ENCODE results near the gene PRPF40B.

The PRPF40B gene

DNA sequence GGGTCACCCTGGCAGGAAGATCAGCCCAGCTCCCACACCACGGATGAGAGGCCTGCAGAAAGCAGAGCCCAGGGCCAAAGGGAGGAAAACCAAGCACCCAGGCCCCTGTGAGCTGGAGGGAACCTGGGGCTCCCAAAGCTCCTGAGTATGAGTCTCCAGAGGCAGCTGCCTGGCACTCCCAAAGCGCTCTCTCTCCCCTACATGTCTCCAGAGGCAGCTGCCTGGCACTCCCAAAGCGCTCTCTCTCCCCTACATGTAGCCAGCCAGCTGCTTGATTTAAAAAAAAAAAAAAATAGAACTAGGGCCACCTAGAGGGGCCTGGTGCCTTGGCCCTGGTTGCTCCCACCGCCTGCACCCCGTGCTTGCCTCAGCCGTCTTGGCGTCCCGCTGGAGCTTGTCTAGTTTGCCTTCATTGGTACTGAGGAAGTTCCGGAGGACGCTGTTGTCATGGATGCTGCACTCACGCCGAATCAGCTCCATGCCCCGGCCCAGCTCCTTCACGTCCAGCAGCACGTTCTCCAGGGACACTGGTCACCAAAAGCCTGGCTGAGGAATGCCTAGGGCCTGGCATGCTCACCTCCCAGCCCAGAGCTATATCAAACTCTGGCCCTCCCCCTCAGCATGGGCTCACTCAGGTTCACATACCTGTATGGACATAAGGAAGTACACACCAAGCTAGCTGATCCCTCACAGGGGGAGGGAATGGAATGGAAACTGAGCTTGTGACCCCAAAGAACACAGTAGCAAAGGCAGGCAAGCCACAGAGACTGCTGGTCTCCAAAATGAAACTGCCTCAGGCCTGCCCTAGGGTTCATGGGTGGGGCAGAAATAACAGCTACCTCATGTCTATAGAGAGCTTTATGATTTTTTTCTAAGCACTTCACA lies 24.7 kb downstream of the PRPF40B start:
- no peak for DNase-seq (ENCODE audit: low read depth)
- no peak overlapping the region for H3K4me3 ChIP-seq (ENCODE audit: control insufficient read depth, low read depth, low read length)
- TF ChIP-seq CTCF (conservative IDR thresholded peaks at IDR 0.05; ENCODE audit: control insufficient read depth, insufficient read depth, low read depth, low read length): no peak

DNA sequence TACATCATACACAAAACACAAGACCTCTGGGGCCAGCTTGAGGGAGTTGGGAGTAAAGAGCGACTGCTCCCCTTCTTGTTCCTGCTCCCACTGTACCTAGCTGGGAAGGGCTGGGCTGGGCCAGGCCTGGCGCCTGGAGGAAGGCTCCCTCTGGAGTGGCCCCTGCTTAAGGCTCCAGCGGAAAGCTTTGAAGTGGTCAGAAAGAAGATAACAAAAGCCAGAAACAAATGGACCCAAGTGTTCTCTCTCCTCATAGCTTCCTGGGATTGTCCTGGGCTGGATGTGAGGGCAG lies 25.3 kb downstream of the PRPF40B start:
- no peak overlapping the region for H3K4me3 ChIP-seq (ENCODE audit: control insufficient read depth, low read depth, low read length)

DNA sequence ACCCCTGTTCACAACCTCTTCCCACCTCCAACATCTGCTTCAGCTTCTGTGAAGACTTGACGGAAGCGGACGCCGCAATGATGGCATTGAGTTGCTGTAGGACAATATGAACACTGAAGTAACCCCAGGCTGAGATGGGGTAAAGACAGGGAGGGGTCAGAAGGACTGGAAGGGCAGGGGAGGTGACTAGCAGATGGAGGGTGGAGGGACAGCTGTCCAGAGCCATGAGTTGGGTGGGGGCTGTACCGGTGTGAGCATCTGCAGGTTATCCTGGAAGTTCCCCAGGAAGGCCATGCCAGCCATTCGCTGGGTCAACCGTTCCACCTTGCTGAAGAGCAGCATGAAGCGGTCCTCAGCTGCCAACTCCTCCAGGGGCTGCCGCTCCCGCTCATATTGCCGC lies 26.1 kb downstream of the PRPF40B start:
- no peak for DNase-seq (ENCODE audit: low read depth)
- no peak overlapping the region for H3K4me3 ChIP-seq (ENCODE audit: control insufficient read depth, low read depth, low read length)
- TF ChIP-seq CTCF (conservative IDR thresholded peaks at IDR 0.05; ENCODE audit: control insufficient read depth, insufficient read depth, low read depth, low read length): no peak

More for the DNA sequence above, 25.3 kb downstream of the PRPF40B start:
- no peak for TF ChIP-seq CTCF (conservative IDR thresholded peaks at IDR 0.05; ENCODE audit: control insufficient read depth, insufficient read depth, low read depth, low read length)
- DNase-seq (ENCODE audit: low read depth): no peak

GRCh38 chr12:49649892-49650291 lies 26.5 kb downstream of the PRPF40B start:
- no peak for TF ChIP-seq CTCF (conservative IDR thresholded peaks at IDR 0.05; ENCODE audit: control insufficient read depth, insufficient read depth, low read depth, low read length)
- H3K4me3 ChIP-seq (ENCODE audit: control insufficient read depth, low read depth, low read length): no peak overlapping the region
- DNase-seq (ENCODE audit: low read depth): no peak

GRCh38 chr12:49651855-49652254 lies 28.5 kb downstream of the PRPF40B start:
- no peak for TF ChIP-seq CTCF (conservative IDR thresholded peaks at IDR 0.05; ENCODE audit: control insufficient read depth, insufficient read depth, low read depth, low read length)
- H3K4me3 ChIP-seq (ENCODE audit: control insufficient read depth, low read depth, low read length): no peak overlapping the region
- no peak for DNase-seq (ENCODE audit: low read depth)

DNA sequence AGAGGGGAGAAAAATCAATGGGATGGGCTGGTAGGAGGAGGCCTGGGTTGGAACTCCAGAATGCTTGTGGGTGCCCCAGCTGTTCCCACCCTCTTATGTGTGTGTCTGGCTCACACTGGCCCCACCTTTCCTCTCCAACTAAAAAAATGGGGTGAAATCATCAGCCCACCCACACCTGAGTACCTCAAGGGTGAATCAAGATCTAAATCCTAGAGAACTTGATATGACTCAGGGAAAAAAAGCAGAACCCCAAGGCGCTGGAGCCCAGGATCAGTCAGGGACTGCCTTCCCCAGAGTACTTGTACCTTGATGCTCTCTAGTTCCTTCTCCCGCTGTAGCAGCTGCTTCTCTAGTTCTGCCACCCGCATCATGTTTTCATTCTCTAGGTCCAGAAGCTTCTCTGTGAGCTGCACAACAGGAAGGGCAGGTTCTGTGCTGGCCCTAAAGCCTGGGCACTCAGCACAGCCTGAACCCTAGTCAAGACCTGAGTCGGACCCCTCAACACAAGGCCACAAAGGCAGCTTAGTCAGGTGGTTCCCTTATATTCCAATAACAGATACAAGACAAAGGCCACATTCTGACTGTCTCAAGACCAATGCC lies 29.7 kb downstream of the PRPF40B start:
- TF ChIP-seq CTCF (conservative IDR thresholded peaks at IDR 0.05; ENCODE audit: control insufficient read depth, insufficient read depth, low read depth, low read length): no peak
- DNase-seq (ENCODE audit: low read depth): no peak
- H3K4me3 ChIP-seq (ENCODE audit: control insufficient read depth, low read depth, low read length): no peak overlapping the region
